K562 (cell line): ENCODE measurements around the gene TYMP. TPM values are rescaled to one million over a fixed set of nuclear protein-coding genes. Genes with fewer than 3 reads are reported as not detected.

Experiments used
- BHLHE40 ChIP-seq: IDR thresholded peaks from 2 replicates; pipeline ENCODE4 v1.6.1; 2011; ENCODE audit warnings: low read length, improper control_type of control experiment
- CC2D1A ChIP-seq: fragments of 450-650 bp; IDR thresholded peaks from 2 replicates; pipeline ENCODE4 v1.6.1; 2017; ENCODE audit warnings: mild to moderate bottlenecking
- DMBX1 ChIP-seq: fragments of 250-450 bp; sonication (Bioruptor Pico); IDR thresholded peaks from 2 replicates; pipeline ENCODE4 v1.8.0; 2022; ENCODE audit warnings: inconsistent platforms, mild to moderate bottlenecking, moderate library complexity, borderline replicate concordance
- ETV1 ChIP-seq: fragments of 450-650 bp; conservative IDR thresholded peaks from 2 replicates; pipeline ENCODE4 v1.6.1; 2016; ENCODE audit warnings: missing genetic modification characterization, control low read depth, low read depth, missing compliant biosample characterization
- GATA2 ChIP-seq: sonication (generic); formaldehyde crosslinking; IDR thresholded peaks from 2 replicates; pipeline ENCODE4 v1.4.0; 2020; ENCODE audit warnings: mild to moderate bottlenecking, missing genetic modification reagents
- JUND ChIP-seq, 2 experiments: IDR thresholded peaks; 2 replicates in 1 of 2; 3 replicates in 1 of 2; pipeline ENCODE4 v1.6.1; 2011; ENCODE audit warnings: borderline replicate concordance in 2 of 2, low read depth in 2 of 2, low read length in 2 of 2, improper control_type of control experiment in 1 of 2, missing biosample characterization in 1 of 2, missing genetic modification characterization in 1 of 2, missing genetic modification reagents in 1 of 2
- KAT2B ChIP-seq: IDR thresholded peaks from one replicate; pipeline ENCODE4 v1.6.1; 2012; ENCODE audit warnings: low read depth, mild to moderate bottlenecking, control low read depth, inconsistent platforms, low read length, moderate library complexity
- KLF6 ChIP-seq: fragments of 250-450 bp; sonication (Bioruptor Pico); IDR thresholded peaks from 2 replicates; pipeline ENCODE4 v1.4.0; 2020; ENCODE audit warnings: mild to moderate bottlenecking, moderate library complexity, borderline replicate concordance
- MAFF ChIP-seq: IDR thresholded peaks from 2 replicates; pipeline ENCODE4 v1.6.1; 2012; ENCODE audit warnings: low read length, improper control_type of control experiment
- MCM7 ChIP-seq, 2 experiments: fragments of 450-650 bp; IDR thresholded peaks; 2 replicates each; pipeline ENCODE4 v1.6.1; 2016 to 2018
- MTA3 ChIP-seq: fragments of 450-650 bp; formaldehyde crosslinking; IDR thresholded peaks from 2 replicates; pipeline ENCODE4 v1.6.1; 2017; ENCODE audit warnings: mild to moderate bottlenecking, borderline replicate concordance
- PHF21A ChIP-seq: fragments of 450-650 bp; IDR thresholded peaks from 2 replicates; pipeline ENCODE4 v1.6.1; 2017; ENCODE audit warnings: low read depth, borderline replicate concordance
- PYGO2 ChIP-seq: fragments of 450-650 bp; IDR thresholded peaks from 2 replicates; pipeline ENCODE4 v1.6.1; 2016; ENCODE audit warnings: mild to moderate bottlenecking, missing genetic modification characterization, moderate library complexity, missing compliant biosample characterization
- RFX7 ChIP-seq: fragments of 250-450 bp; sonication (Bioruptor Pico); IDR thresholded peaks from 2 replicates; pipeline ENCODE4 v1.5.1; 2021; ENCODE audit warnings: mild to moderate bottlenecking
- RHOXF2B ChIP-seq: fragments of 250-450 bp; sonication (Bioruptor Pico); conservative IDR thresholded peaks from 2 replicates; pipeline ENCODE4 v1.5.1; 2021
- SMAD4 ChIP-seq: fragments of 250-450 bp; sonication (Bioruptor Pico); conservative IDR thresholded peaks from 2 replicates; pipeline ENCODE4 v1.8.0; 2021; ENCODE audit warnings: inconsistent platforms, mild to moderate bottlenecking, moderate library complexity
- STAG1 ChIP-seq: sonication (generic); formaldehyde crosslinking; IDR thresholded peaks from 2 replicates; pipeline ENCODE4 v1.5.0; 2020; ENCODE audit warnings: missing genetic modification reagents, borderline replicate concordance
- ZNF175 ChIP-seq: fragments of 200-800 bp; sonication (Bioruptor generic); IDR thresholded peaks from 2 replicates; pipeline ENCODE4 v1.6.1; 2016; ENCODE audit warnings: low read depth, mild to moderate bottlenecking, missing genetic modification characterization, missing compliant biosample characterization
- polyA plus RNA-seq, 8 experiments: library from polyadenylated mRNA; depleted of rRNA in 4 of 8; stranded (reverse) in 5 of 8; unstranded in 3 of 8; fragments of >200 nt; fragmentation: Nextera tagmentation in 2 of 8; fragmentation: Illumina TruSeq in 1 of 8; extraction: Ambion mirVana in 2 of 8; extraction: Trizol in 1 of 8; gene quantifications; 2 replicates each; pipeline versions ENCODE4 v1.2.1 to v1.2.3, GENCODE V29; 2011 to 2014; ENCODE audit warnings: inconsistent platforms in 1 of 8, missing spikeins in 1 of 8
- total RNA-seq, 7 experiments: library from RNA; depleted of rRNA in 6 of 7; stranded (reverse); fragments of >200 nt in 6 of 7; fragmentation: Illumina TruSeq in 2 of 7; extraction: Trizol in 2 of 7; gene quantifications; 2 replicates each; pipeline versions ENCODE4 v1.2.1 to v1.2.3, GENCODE V29; 2011 to 2021; ENCODE audit warnings: low replicate concordance in 1 of 7
- TF ChIP-seq, protein P1 (sequence below): sonication (generic); formaldehyde crosslinking; IDR thresholded peaks from 2 replicates; pipeline ENCODE4 v1.8.0; 2022; ENCODE audit warnings: mild to moderate bottlenecking, missing genetic modification reagents
- TF ChIP-seq, protein P2 (sequence below): fragments of 450-650 bp; conservative IDR thresholded peaks from 2 replicates; pipeline ENCODE4 v1.6.1; 2016; ENCODE audit warnings: missing genetic modification characterization, low read depth, mild to moderate bottlenecking, control low read depth, missing compliant biosample characterization
- TF ChIP-seq, protein P3 (sequence below): fragments of 200-400 bp; formaldehyde crosslinking; IDR thresholded peaks from 2 replicates; pipeline ENCODE4 v1.6.1; 2017; ENCODE audit warnings: mild to moderate bottlenecking, low read depth, low read length, moderate library complexity

Gene TYMP
- total and polyA plus RNA-seq, 9 of the 15 experiments (the other 6 are each of a cell fraction or from before 2014, with no cell fraction given): 0.03 to 4.0 (median 2.4) TPM; not detected in 4

DNA sequence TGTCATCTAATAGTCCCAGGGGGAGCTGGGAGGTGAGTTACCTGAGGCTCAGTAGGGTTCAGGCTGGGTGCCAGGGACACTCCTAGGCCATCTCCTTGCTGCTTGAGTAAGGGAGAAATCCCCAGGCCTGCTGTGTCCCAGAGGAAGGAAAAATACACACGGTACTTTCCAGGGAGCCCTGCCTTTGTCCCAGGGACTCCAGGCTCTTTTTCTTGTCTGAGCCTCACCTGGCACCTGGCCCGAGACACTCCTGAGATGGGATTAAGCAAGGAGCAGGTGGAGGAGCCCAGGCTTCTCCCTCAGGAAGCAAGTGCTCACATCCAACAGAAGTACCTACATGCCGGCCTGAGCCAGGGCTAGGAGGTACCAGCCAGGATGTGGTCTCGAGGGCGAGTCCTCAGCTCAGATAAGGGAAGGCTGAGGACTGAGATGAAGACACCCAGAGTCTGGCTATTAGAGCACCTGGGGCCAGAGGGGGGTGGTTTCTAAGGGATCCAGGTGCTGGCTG is 15.0 kb upstream of the TYMP start (continued):
- TF ChIP-seq, protein P1, sequence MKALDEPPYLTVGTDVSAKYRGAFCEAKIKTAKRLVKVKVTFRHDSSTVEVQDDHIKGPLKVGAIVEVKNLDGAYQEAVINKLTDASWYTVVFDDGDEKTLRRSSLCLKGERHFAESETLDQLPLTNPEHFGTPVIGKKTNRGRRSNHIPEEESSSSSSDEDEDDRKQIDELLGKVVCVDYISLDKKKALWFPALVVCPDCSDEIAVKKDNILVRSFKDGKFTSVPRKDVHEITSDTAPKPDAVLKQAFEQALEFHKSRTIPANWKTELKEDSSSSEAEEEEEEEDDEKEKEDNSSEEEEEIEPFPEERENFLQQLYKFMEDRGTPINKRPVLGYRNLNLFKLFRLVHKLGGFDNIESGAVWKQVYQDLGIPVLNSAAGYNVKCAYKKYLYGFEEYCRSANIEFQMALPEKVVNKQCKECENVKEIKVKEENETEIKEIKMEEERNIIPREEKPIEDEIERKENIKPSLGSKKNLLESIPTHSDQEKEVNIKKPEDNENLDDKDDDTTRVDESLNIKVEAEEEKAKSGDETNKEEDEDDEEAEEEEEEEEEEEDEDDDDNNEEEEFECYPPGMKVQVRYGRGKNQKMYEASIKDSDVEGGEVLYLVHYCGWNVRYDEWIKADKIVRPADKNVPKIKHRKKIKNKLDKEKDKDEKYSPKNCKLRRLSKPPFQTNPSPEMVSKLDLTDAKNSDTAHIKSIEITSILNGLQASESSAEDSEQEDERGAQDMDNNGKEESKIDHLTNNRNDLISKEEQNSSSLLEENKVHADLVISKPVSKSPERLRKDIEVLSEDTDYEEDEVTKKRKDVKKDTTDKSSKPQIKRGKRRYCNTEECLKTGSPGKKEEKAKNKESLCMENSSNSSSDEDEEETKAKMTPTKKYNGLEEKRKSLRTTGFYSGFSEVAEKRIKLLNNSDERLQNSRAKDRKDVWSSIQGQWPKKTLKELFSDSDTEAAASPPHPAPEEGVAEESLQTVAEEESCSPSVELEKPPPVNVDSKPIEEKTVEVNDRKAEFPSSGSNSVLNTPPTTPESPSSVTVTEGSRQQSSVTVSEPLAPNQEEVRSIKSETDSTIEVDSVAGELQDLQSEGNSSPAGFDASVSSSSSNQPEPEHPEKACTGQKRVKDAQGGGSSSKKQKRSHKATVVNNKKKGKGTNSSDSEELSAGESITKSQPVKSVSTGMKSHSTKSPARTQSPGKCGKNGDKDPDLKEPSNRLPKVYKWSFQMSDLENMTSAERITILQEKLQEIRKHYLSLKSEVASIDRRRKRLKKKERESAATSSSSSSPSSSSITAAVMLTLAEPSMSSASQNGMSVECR (CRISPR knock-in tag): no peak
- TF ChIP-seq, protein P2, sequence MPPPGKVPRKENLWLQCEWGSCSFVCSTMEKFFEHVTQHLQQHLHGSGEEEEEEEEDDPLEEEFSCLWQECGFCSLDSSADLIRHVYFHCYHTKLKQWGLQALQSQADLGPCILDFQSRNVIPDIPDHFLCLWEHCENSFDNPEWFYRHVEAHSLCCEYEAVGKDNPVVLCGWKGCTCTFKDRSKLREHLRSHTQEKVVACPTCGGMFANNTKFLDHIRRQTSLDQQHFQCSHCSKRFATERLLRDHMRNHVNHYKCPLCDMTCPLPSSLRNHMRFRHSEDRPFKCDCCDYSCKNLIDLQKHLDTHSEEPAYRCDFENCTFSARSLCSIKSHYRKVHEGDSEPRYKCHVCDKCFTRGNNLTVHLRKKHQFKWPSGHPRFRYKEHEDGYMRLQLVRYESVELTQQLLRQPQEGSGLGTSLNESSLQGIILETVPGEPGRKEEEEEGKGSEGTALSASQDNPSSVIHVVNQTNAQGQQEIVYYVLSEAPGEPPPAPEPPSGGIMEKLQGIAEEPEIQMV (tag): peak; percentile 85
- TF ChIP-seq CC2D1A (peak; percentile 46; the same call in 1 of the 2 replicates), BHLHE40 (no peak), JUND (IDR thresholded peaks at IDR 0.05; ENCODE audit: borderline replicate concordance, low read depth, low read length) (no peak), JUND (tag; IDR thresholded peaks at IDR 0.05; ENCODE audit: borderline replicate concordance, low read depth, low read length) (no peak), MCM7 (IDR thresholded peaks at IDR 0.05) (no peak), ETV1 (tag) (peak; percentile 34; the same call in 1 of the 2 replicates), DMBX1 (CRISPR knock-in tag) (no peak), SMAD4 (CRISPR knock-in tag) (peak; percentile 16; the same call in 1 of the 2 replicates), KAT2B (no peak), STAG1 (CRISPR knock-in tag) (no peak), MTA3 (no peak), KLF6 (no peak), ZNF175 (CRISPR knock-in tag) (no peak; the same call in 1 of the 2 replicates), PYGO2 (tag) (no peak), RFX7 (CRISPR knock-in tag) (no peak), MAFF (no peak), PHF21A (no peak), GATA2 (no peak), RHOXF2B (no peak)
- TF ChIP-seq, protein P3, sequence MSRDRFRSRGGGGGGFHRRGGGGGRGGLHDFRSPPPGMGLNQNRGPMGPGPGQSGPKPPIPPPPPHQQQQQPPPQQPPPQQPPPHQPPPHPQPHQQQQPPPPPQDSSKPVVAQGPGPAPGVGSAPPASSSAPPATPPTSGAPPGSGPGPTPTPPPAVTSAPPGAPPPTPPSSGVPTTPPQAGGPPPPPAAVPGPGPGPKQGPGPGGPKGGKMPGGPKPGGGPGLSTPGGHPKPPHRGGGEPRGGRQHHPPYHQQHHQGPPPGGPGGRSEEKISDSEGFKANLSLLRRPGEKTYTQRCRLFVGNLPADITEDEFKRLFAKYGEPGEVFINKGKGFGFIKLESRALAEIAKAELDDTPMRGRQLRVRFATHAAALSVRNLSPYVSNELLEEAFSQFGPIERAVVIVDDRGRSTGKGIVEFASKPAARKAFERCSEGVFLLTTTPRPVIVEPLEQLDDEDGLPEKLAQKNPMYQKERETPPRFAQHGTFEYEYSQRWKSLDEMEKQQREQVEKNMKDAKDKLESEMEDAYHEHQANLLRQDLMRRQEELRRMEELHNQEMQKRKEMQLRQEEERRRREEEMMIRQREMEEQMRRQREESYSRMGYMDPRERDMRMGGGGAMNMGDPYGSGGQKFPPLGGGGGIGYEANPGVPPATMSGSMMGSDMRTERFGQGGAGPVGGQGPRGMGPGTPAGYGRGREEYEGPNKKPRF: no peak
